SHP77 treated with DMSO at 0.1 percent for 48 hours (cell line): ENCODE data around the gene FILIP1L.

Experiments
- DNase-seq: peaks from one replicate; lab custom pipeline; 2025; lab: John Stamatoyannopoulos, UW

Gene FILIP1L

GRCh38 chr3:99974989-99975388 is 139.3 kb downstream of the FILIP1L start:
- no peak for DNase-seq

GRCh38 chr3:99972380-99973104 is 141.8 kb downstream of the FILIP1L start:
- DNase-seq = no peak

- DNase-seq = no peak
These were observed 142.5 kb downstream of the FILIP1L start for GRCh38 chr3:99971761-99972160.

- no peak for DNase-seq
These were observed 144.1 kb downstream of the FILIP1L start for GRCh38 chr3:99970198-99970597.

- DNase-seq = no peak
These were observed 145.2 kb downstream of the FILIP1L start for GRCh38 chr3:99969136-99969535.

- DNase-seq = no peak
These were observed 146.5 kb downstream of the FILIP1L start for GRCh38 chr3:99967796-99968195.

- no peak for DNase-seq
These were observed 147.5 kb downstream of the FILIP1L start for GRCh38 chr3:99966662-99967416.

- DNase-seq = no peak
These were observed 148.5 kb downstream of the FILIP1L start for GRCh38 chr3:99965681-99966408.

- DNase-seq = no peak
These were observed 149.2 kb downstream of the FILIP1L start for GRCh38 chr3:99965077-99965476.

- no peak for DNase-seq
These were observed 151.6 kb downstream of the FILIP1L start for GRCh38 chr3:99962703-99963102.

- no peak for DNase-seq
These were observed 152.4 kb downstream of the FILIP1L start for GRCh38 chr3:99961756-99962515.

GRCh38 chr3:99960941-99961340 is 153.4 kb downstream of the FILIP1L start:
- DNase-seq = no peak

- no peak for DNase-seq
These were observed 154.0 kb downstream of the FILIP1L start for GRCh38 chr3:99960123-99960878.

- DNase-seq = no peak
These were observed 155.9 kb downstream of the FILIP1L start for GRCh38 chr3:99958222-99958912.

- no peak for DNase-seq
These were observed 157.0 kb downstream of the FILIP1L start for GRCh38 chr3:99957151-99957796.

GRCh38 chr3:99955773-99956562 is 158.3 kb downstream of the FILIP1L start:
- no peak for DNase-seq

- no peak for DNase-seq
These were observed 159.2 kb downstream of the FILIP1L start for GRCh38 chr3:99954914-99955644.

GRCh38 chr3:99953596-99953995 is 160.7 kb downstream of the FILIP1L start:
- no peak for DNase-seq

GRCh38 chr3:99952306-99952705 is 162.0 kb downstream of the FILIP1L start:
- no peak for DNase-seq
